Measurements from ENCODE around the gene GCH1.

GCH1 gene

GRCh38 chr14:54891471-54892245 is 11.0 kb downstream of the GCH1 start:
- H3K9ac ChIP-seq (ENCODE audit: low read length): no peak overlapping the region
- no peak overlapping the region for H3K27ac ChIP-seq (ENCODE audit: low read length)
- H3K36me3 ChIP-seq (replicated peaks; ENCODE audit: insufficient read depth, low read length): no peaks in the 10 kb centered on the region
- no peaks in the 10 kb centered on the region for H3K27me3 ChIP-seq (replicated peaks; ENCODE audit: insufficient read depth, low read length)
- no peak overlapping the region for H3K4me2 ChIP-seq (ENCODE audit: low read depth, low read length)
- no peak overlapping the region for H2AFZ ChIP-seq (ENCODE audit: low read length)
- no peaks in the 10 kb centered on the region for H4K20me1 ChIP-seq (ENCODE audit: insufficient read depth, low read length)
- H3K9me3 ChIP-seq (replicated peaks; ENCODE audit: insufficient read depth, low read length): no peaks in the 10 kb centered on the region
- H3K4me1 ChIP-seq (ENCODE audit: low read length): peaks cover 6% of the 10 kb centered on the region; the same call in 1 of the 2 replicates
- H3K4me3 ChIP-seq (ENCODE audit: low read length): no peak overlapping the region
- H3K79me2 ChIP-seq (ENCODE audit: low read length): no peaks in the 10 kb centered on the region
- TF ChIP-seq CTCF (IDR thresholded peaks at IDR 0.05; ENCODE audit: low read length) (no peak), EZH2phosphoT487 (IDR thresholded peaks at IDR 0.05; ENCODE audit: low read length) (no peak), EZH2 (optimal IDR thresholded peaks at IDR 0.05; ENCODE audit: low read depth, low read length) (no peak)
- no peaks in the 10 kb centered on the region for H3F3A ChIP-seq (ENCODE audit: insufficient read depth, low read length)
- H3K9me2 ChIP-seq (replicated peaks; ENCODE audit: insufficient read depth, low read length): no peaks in the 10 kb centered on the region
- DNase-seq: no peak

- H3K4me3 ChIP-seq (ENCODE audit: low read length): no peak overlapping the region
- peaks cover 6% of the 10 kb centered on the region; the same call in 1 of the 2 replicates for H3K4me1 ChIP-seq (ENCODE audit: low read length)
- no peak overlapping the region for H3K9ac ChIP-seq (ENCODE audit: low read length)
- TF ChIP-seq CTCF (IDR thresholded peaks at IDR 0.05; ENCODE audit: low read length): no peak
- no peak for TF ChIP-seq EZH2 (optimal IDR thresholded peaks at IDR 0.05; ENCODE audit: low read depth, low read length)
- no peak for TF ChIP-seq EZH2phosphoT487 (IDR thresholded peaks at IDR 0.05; ENCODE audit: low read length)
- H2AFZ ChIP-seq (ENCODE audit: low read length): no peak overlapping the region
- H3K4me2 ChIP-seq (ENCODE audit: low read depth, low read length): no peak overlapping the region
- DNase-seq: no peak
- H3K27ac ChIP-seq (ENCODE audit: low read length): no peak overlapping the region
- no peaks in the 10 kb centered on the region for H3K79me2 ChIP-seq (ENCODE audit: low read length)
- H3K27me3 ChIP-seq (replicated peaks; ENCODE audit: insufficient read depth, low read length): no peaks in the 10 kb centered on the region
- H4K20me1 ChIP-seq (ENCODE audit: insufficient read depth, low read length): no peaks in the 10 kb centered on the region
- H3K9me2 ChIP-seq (replicated peaks; ENCODE audit: insufficient read depth, low read length): no peaks in the 10 kb centered on the region
- no peaks in the 10 kb centered on the region for H3K36me3 ChIP-seq (replicated peaks; ENCODE audit: insufficient read depth, low read length)
- H3K9me3 ChIP-seq (replicated peaks; ENCODE audit: insufficient read depth, low read length): no peaks in the 10 kb centered on the region
- no peaks in the 10 kb centered on the region for H3F3A ChIP-seq (ENCODE audit: insufficient read depth, low read length)
These were observed 11.8 kb downstream of the GCH1 start for GRCh38 chr14:54890788-54891187.

GRCh38 chr14:54889919-54890318 is 12.7 kb downstream of the GCH1 start:
- Histone ChIP-seq H3K27ac (ENCODE audit: low read length) (no peak overlapping the region), H3K36me3 (replicated peaks; ENCODE audit: insufficient read depth, low read length) (no peaks in the 10 kb centered on the region), H3K4me3 (ENCODE audit: low read length) (no peak overlapping the region), H3K4me2 (ENCODE audit: low read depth, low read length) (no peak overlapping the region), H3K9ac (ENCODE audit: low read length) (no peak overlapping the region), H3F3A (ENCODE audit: insufficient read depth, low read length) (no peaks in the 10 kb centered on the region), H3K27me3 (replicated peaks; ENCODE audit: insufficient read depth, low read length) (no peaks in the 10 kb centered on the region), H4K20me1 (ENCODE audit: insufficient read depth, low read length) (no peaks in the 10 kb centered on the region), H2AFZ (ENCODE audit: low read length) (no peak overlapping the region), H3K4me1 (ENCODE audit: low read length) (peaks cover 6% of the 10 kb centered on the region; the same call in 1 of the 2 replicates), H3K9me2 (replicated peaks; ENCODE audit: insufficient read depth, low read length) (no peaks in the 10 kb centered on the region), H3K79me2 (ENCODE audit: low read length) (no peaks in the 10 kb centered on the region), H3K9me3 (replicated peaks; ENCODE audit: insufficient read depth, low read length) (no peaks in the 10 kb centered on the region)
- TF ChIP-seq EZH2 (optimal IDR thresholded peaks at IDR 0.05; ENCODE audit: low read depth, low read length): no peak
- no peak for TF ChIP-seq EZH2phosphoT487 (IDR thresholded peaks at IDR 0.05; ENCODE audit: low read length)
- no peak for TF ChIP-seq CTCF (IDR thresholded peaks at IDR 0.05; ENCODE audit: low read length)
- no peak for DNase-seq

Data from MM.1S (cell line).